T-helper 1 cell (primary cell): ENCODE measurements around the gene CYP26B1.

ENCODE experiments used
- DNase-seq, 5 donors: peaks; one replicate each; pipeline ENCODE4 v3.0.0-alpha.2; 2012 to 2020

The CYP26B1 gene

DNA sequence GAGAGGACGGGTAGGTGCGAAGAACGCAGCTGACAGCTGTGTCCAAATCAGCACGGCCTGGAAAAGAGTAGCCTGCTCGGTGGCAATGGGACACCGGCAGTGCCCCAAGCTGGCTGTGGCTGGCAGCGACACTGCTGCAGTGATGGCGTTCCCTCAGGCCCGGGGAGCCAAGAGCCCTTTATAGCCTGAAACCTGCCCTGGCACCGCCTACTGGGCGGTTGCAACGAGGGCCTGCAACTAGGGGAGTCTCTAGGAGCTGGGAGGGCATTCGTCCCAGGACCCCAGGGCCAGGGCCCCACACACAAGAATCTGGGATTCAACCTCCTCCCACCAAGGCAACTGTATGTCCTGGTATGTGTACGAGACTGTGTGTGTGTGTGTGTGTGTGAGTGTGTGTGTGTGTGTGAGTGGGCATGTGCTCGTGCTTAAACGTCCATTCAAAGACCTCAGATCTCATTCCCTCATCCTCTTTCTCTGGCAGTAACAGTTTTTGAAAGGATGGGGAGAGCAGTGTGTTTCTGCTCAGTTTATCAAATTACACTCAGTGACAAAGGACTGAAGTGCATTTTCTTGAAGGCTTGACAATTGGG is 6.8 kb upstream of the CYP26B1 start:
- DNase-seq, result no peak

GRCh38 chr2:72153924-72154323 is 6.3 kb upstream of the CYP26B1 start:
- DNase-seq, result no peak

DNA sequence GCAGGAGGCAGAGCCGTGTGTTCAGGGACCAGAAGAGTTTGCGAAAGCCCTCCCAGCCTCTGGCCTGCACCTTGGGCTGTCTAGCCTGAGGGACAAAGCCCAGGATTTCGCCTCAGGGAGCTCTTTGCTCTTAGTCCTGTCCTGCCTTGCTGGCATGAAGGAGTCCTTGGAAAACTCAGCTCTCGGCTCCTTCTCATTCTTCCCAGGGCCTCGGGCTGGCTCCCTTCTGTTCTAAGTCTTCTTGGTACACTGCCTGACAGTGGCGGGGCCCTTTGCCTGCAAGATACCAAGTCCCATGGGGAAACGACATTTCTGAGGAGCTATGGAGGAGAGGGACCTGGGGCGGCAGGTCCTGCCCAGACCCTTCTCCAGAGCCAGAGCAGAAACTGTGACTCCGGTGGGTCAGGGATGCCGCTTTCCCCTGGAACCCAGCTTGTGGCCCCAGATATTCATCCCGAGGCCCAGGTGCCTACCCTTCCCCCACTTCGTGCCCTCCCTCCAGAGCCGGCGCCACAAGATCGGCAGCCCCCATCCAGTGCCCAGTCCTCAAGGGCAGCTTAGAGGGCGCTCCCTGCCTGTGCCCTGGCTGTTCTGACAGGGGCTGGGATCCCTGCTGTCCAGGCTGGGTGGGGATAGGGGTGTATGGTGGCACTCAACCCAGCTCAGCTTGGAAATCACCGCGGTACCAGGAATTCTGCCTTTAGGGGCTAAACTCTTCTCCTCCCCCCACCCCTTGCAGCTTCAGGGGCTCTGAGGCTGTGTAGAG is 5.5 kb upstream of the CYP26B1 start:
- DNase-seq, result no peak

GRCh38 chr2:72150861-72151356 is 3.2 kb upstream of the CYP26B1 start:
- no peak for DNase-seq

DNA sequence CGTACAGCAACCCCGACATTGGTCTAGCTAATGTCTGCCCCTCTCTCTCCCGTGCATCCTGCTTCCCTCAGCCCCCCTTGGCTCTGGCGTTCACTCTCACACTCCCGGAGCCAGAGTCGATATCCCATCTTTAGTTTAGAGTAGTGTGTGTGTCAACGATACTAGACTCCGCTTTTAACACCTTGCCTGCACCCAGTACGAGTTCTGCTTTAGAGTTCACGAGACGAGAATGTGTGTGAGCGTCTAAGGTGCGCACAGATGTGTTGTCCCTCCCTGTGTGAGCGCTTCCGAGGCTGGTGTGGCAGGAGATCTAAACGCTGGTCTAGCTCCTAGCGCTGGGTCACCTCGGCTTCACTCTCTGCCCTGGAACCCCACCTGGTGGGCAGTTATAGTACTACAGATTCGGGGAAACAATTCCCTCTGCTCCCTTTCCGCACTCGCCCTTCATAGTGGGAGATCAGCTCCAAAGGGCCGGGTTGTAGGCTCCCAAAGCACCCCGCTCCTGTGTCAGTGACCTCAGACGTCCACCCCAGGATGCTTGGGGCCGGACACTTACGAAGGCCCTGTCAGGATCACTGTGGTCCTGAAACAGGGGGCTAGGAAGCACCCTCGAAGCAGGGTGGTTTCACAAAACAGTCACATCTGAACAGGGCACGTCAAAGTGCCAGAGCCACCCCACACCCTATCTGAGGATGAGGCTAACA is 2.6 kb upstream of the CYP26B1 start:
- DNase-seq, result peak in 3 of 5 donors; percentile 25 to 46 (median 39)

- DNase-seq, result peak in 1 of 5 donors; percentile 8
Measured at GRCh38 chr2:72149556-72150156, 2.0 kb upstream of the CYP26B1 start.

- DNase-seq, result peak in 2 of 5 donors; percentile 8 to 11
Measured at GRCh38 chr2:72148837-72149555, 1.3 kb upstream of the CYP26B1 start.

DNA sequence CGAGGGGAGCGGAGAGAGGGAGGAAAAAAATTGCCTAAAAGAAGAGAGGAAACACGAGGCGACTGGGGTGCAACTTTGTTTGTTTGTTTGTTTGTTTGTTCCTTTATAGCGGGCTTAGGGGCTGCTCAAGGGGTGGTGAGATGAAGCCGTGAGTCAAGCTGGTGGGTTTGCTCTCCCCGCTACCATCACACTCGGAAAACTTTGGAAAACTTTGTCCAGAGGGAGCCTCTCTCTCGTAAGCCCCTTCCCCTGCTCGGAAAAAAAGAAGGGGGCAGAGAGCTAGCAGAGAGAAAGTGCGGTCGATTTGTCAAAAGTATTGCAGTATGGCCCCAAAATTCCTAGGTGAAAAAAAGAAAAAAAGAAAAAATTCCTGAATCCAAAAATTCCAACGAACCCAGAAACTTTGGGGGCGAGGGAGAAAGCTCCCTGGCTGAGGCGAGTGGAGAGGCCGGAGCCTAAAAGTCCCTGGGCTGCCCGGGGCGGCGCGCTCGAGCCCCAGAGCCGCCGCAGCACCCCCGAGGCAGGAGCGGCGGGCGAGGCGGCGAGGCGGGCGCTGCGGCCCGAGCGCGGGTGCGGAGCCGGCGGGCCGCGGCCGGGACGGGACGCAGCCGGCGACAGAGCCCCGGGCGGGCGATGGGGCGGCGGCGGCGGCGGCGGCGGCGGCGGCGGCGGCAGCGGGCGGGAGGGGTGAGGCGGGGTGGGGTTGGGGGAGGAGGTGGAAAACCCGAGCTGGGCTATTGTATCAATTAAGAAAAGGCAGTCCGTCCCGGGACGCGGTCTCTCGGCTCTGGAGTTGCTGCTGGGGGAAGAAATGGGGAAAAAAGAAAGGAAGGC is 558 bp upstream of the CYP26B1 start:
- DNase-seq, result no peak

- DNase-seq, result peak in 1 of 5 donors; percentile 6
Measured at GRCh38 chr2:72146347-72147302, 1.0 kb downstream of the CYP26B1 start.

GRCh38 chr2:72145658-72146329 is 1.9 kb downstream of the CYP26B1 start:
- peak in 1 of 5 donors; percentile 5 for DNase-seq

DNA sequence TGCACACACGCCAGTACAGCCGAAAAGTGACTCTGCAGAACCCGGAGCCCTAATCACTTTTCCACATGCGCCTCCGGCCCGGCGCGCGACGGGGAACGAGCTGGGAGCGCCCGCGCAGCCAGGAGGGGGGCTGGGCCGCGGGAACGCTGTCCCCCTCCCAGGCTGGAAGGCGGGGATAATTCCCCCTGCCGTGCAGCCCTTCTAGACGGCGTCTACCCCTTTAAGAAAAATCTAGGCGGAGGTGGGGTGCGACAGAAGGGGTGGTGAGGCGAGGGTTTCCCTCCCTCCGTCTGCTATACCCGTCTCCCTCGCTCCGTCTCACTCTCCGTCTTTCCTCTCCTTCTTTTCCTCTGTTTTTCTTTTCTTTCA is 2.4 kb downstream of the CYP26B1 start:
- no peak for DNase-seq

GRCh38 chr2:72144632-72145288 is 2.9 kb downstream of the CYP26B1 start:
- peak in 1 of 5 donors; percentile 8 for DNase-seq

- DNase-seq, result peak in 1 of 5 donors; percentile 3
Measured at GRCh38 chr2:72144274-72144631, 3.4 kb downstream of the CYP26B1 start.

DNA sequence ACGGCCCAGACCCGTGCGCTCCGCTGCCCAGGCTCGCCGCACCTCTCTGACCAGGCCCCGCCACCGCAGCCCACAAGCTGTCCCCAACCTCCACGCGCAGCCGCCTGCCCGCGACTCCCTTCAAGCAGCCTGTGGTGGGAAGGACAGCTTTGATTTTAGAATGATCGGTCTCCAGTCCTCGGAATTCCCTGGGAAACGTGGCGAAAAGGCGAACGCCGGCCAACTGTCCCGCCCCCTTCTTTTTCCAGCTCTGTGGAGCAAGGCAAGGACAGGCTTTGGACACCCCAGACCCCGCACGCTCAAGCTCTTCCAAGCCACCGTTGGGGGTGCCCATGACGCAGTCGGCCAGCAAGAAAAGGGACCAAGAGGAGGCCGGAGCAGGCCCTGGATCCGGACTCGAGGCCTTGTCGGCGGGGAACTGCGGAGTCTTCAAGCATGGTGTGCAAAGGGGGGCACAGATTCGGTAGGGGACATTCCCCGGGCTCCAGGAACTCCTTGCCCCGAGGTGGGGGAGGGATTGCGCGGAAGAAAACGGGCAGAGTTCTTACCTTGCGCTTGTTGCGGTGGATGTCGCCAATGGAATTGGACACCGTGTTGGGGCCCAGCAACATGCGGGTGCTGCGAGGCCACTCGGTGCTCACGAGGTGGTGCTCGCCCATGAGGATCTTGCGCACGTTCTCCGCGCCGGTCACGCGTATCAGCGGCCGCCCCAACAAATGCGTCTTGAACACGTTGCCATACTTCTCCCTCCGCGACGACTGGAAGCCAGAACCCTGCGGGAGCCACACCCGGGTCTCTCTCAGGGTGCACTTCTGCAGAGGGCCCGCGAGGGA is 4.0 kb downstream of the CYP26B1 start:
- DNase-seq, result peak in 1 of 5 donors; percentile 5

GRCh38 chr2:72142570-72143440 is 4.9 kb downstream of the CYP26B1 start:
- peak in 1 of 5 donors; percentile 7 for DNase-seq

DNA sequence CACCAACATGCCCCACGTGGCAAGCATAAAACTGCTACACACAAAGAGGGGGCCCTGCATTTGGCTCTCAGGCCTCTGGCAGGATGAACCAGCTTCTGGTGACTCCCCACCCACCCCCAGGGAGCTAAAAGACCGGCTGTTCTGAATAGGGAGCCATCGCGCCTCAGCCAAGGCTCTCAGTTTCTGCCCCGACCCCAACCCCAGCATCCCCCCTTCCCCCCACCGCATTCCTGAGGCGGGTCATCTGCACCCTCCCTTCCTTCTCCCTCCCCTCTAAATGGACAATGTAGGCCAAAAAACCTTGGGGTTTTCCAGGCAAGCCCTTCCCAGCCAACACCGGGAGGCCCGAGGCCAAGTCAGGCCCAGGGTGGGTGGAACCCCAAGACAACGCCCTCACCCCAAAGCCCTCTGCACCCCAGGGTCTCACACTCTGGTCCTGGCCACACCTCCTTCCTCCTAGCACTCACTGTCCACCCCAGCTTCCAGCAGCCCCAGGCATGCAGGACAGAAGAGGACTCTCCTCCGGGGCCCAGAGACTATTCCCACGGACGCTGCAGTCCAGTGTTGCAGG is 5.7 kb downstream of the CYP26B1 start:
- peak in 1 of 5 donors; percentile 6 for DNase-seq
